GM10847 (cell line): ENCODE data around the gene UTS2.

Experiments used
- POLR2A ChIP-seq: IDR thresholded peaks from 2 replicates; pipeline ENCODE4 v1.6.1; 2011; ENCODE audit not compliant: insufficient read length; ENCODE audit errors: extremely low read depth

UTS2 gene

DNA sequence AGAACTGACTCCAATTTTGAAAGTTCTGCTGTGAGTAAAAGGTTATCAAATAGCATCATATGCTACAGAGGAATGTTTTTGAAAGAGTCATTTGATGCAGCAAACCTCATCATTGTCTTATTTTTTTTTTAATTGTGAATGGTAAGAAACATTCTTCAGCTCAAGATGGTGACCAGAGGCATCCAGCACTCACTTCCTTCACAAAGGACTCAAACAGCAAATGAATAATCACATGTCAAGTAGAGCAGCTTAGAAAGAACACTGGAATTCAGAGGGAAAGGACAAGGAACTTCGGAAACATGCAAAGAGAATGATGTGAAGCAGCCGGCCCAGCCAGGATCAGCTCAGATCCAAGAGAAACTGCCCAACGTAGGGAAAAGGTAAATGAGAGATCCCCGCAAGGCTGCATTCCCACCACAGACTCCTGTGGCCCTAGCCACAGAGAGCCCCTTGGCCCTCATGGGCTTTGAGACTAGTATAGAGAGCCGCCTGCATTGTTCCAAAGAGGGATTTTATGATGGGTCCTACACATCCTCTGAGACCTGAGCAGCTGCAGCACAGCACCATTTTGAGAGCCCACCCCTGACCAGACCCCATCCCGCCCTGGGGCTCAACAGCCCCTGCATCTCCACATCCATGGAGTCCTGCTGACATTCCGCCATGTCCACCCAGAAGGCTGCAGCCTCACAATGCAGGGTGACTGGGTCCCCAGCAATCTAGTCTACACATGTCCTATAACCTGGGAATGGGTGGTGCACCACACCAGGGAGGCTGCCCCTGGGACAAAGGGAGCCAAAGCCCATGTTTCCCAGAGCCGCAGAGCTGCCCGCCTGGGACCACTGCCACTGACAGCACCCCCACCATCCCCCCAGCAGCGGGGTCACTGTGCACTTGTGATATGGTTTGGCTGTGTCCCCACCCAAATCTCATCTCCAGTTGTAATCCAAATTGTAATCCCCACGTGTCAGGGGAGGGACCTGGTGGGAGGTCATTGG, 21.2 kb upstream of the UTS2 start:
- TF ChIP-seq POLR2A: no peak

DNA sequence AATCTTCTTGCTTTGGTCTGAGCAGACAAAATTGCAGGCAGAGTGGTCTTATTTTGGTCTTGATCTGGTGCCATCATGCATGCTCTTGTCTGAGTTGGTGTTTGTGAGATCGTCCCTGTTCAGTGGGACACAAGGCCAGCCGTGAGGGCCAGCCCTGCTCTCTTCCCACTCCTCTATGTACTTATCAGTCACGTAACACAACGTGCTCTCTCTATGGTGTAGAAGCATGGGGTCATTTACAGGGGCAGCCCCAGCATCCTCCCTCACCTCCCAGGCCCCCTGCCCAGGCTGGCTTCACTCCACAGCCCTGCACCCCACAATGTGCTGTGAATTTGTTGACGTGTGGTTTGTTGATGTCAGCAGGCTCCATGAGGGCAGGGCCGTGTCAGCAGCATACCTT, 18.3 kb upstream of the UTS2 start:
- no peak for TF ChIP-seq POLR2A

DNA sequence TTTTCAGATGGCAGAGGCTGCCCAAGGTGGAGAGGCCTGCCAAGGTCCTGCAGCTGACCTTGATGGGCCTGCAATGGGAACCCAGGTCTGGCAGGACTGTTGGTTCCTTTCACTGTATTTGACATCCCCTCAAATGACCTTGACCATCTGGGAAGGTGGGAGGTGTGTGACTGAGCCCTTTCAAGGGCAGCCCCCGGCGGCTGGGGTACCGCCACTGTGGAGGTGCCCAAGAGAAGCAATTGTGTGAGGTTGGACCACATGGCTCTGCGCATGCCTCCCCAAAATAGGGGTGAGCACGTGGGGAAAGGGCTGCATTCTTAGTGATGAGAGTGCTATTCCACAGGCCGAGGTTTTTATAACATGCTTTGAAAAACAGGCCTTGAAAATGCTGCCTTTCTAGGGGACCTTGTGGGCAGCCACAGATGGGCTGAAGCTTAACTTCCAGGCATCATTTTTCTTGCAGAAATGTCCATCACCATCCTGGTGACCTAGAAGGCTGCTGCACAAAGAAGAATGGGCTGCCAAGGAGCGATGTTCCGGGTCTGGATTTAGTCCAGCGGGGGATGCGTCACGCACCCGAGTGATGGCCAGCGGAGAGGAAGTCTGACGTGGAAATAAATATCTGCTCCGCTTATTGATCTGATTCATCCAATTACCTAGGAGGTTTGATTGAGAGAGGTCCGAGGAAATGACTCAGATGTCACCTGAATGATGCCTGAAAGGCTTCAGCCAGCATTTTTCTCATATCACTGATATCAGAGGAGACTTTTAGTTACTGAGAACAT, 16.5 kb upstream of the UTS2 start:
- TF ChIP-seq POLR2A: no peak

DNA sequence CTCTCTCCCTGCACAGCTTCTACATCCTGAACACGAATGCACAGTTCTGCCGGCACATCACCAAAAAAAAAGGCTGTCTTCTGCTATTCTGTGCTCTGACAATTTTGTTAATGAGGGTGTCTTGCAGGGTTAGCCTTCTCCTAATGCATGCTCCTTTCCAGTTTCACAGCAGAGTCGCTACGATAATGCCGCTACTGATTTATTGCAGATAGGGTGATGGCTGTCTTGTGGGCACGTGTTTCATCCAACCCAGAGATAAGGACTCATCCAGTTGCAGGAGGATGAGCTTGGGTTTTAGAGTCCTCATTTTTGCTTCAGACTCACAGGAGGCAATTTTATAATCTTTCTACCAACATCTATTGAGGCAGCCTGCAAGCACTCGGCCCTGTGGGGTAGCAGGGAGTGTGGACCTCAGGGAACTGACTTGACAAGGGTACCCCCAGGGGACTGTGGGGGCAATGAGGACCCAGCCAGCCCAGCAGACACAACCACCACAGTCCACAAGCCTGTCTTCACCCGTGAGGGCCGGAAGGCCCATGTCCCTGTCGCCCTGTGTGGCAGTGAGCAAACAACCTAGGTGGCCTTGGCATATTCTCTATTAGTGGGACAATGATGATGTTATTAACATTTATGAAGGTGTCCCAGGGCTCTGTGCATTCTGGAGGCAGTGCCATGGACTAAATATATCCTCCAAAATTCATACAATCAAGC, 15.4 kb upstream of the UTS2 start:
- TF ChIP-seq POLR2A: no peak

DNA sequence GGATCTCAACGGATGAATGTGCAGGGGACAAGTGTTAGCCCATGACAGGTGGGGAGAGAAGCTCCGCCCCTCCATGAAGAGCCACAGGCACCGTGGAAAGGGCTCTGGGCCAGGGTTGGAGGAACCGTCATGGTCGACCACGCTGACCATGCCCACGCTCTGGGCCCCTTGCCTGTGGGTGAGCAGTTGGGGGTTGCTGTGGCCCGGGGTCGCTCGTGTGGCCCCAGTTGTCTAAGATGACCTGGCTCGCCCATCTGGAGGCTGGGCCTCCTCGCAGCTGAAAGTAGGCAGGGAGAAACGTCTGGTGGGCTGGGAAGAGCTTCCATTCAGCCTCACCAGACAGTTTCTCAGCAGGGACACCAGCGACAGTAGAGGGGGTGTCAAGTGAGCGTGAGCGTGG, 13.1 kb upstream of the UTS2 start:
- no peak for TF ChIP-seq POLR2A

DNA sequence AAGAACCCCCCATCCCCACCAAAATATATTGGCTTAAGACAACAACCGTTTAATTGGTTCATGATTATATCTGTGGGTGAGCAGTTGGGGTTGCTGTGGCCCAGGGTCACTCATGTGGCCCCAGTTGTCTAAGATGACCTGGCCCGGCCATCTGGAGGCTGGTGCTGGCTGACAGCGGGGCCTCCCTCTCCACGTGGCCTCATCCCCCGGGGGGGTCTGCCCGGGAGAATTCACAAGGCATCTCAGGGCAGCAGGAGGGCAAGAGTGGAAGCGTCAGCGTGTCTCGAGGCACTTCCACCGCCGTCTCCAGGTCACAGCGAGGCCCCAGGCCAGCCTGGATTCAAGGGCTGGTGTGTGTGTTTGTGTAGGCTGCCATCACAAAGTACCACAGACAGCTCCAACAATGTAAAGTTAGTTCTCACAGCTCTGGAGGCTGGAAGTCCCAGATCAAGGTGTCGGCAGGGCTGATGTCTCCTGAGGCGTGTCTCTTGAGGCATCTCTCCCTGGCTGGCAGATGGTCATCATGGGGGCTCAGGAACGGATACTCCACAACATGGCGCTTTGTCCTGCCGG, 11.0 kb upstream of the UTS2 start:
- no peak for TF ChIP-seq POLR2A

DNA sequence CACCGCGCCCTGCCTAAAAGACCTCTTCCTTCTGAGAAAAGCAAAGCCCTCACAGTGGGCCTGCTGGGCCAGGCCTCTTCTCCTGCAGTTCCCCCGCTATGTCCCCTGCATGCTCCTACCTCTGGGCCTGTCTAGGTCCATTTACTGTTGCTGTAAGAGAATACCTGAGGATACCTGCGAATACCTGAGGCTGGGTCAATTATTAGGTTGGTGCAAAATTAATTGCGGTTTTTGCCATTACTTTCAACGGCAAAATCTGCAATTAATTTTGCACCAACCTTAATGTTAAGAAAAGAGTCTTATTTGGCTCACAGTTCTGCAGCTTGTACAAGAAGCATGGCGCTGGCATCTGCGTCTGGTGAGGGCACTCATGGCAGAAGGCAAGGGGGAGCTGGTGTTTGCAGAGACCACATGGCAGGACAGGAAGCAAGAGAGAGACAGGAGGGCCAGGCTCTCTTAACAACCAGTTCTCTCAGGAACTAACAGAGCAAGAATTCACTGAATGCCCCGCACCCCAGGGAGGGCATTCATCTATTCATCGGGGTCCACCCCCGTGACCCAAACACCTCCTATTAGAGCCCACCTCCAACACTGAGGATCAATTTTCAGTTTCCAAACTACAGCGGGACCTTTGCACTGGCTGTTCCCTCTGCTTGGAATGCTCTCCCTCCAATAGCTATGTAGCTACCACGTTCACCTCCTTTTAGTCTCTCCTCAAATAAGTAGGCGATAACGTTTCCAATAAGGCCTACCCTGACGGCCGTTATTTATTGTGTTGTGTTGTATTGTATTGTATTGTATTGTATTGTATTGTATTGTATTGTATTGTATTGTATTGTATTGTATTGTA, 9.6 kb upstream of the UTS2 start:
- TF ChIP-seq POLR2A: no peak

DNA sequence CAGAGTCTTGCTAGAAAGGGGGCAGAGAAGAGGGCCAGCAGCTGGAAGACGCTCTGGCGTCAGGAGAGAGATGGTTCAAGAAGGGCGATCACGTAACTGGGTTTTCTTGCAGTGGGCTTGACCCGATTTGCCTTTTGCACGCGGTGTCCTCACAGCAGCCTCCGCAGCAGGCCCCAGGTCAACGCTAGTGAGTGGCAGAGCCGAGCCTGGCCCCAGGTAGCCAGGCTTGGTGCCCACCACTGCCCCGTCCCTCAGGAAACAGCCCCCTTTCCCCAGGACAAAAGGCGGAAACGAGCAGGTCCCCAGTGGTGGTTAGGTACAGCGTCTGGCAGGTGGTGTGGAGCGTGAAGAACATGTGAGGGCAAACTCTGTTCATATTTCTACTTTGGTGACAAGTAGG, 8.6 kb upstream of the UTS2 start:
- TF ChIP-seq POLR2A: no peak

DNA sequence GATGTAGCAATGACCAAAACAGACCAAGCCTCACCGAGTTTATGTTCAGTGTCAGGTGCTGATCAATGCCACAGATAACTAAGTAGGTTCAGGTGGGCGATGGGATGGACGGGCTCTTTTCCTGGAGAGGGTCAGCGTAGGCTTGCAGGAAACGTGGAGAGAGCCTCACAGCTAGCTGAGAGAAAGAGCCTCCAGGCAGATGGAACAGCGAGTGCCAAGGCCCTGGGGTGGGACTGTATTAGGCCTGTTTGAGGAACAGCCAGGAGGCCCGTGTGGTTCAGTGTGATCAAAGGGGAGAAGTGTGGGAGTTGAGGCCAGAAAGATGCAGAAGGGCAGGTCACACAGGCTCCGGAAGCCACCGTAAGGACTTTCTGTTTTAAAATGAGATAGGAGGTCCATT, 7.3 kb upstream of the UTS2 start:
- TF ChIP-seq POLR2A: no peak

DNA sequence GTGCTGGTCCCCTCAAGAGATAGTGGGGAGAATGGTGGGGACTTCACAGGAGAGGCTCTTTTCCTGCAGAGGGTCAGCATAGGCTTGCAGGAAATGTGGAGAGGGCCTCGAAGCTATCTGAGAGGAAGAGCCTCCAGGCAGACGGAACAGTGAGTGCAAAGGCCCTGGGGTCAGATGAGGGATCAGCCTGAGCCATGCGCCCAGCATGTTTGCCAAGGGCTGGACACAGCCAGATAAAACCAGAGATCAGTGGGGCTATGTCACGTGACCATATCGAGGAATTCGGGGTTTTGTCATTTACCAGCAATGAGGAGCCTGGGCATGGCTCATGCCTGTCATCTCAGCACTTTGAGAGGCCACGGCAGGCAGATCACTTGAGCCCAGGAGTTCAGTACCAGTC, 6.5 kb upstream of the UTS2 start:
- TF ChIP-seq POLR2A: no peak

DNA sequence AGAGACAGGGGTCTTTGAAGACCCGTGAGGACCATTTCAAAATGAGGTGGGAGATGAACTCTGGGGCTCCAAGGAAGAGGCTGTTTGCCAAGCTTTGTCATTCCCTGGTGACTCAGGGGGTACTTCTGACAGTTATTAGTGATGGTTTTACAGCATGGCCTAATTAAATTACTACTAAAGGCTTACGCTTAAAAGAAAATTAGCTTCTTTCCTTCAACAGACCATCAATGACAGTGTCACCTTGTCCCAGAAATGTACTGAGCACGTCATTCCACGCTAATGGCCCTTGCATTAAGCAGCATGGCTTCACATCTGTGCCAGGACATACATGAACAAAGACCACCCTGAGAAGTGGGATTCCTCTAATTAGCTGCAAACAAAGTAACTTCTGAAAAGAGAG, 5.1 kb upstream of the UTS2 start:
- TF ChIP-seq POLR2A: no peak

DNA sequence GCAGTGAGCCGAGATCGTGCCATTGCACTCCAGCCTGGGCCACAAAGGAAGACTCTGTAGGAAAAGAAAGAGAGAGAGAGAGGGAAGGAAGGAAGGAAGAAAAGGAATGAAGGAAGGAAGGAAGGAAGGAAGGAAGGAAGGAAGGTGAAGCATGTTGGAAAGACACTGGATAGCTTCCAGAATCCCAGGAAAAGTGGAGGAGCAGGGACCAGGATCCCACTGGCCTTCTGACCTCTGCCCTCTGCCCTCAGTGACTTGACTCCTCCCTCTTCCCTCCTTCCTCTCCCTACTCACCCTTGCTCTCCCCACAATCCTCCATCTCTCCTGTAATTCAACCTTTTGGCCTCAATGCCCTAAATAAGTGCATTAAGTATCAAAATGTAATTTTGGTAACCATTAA, 4.1 kb upstream of the UTS2 start:
- TF ChIP-seq POLR2A: no peak

DNA sequence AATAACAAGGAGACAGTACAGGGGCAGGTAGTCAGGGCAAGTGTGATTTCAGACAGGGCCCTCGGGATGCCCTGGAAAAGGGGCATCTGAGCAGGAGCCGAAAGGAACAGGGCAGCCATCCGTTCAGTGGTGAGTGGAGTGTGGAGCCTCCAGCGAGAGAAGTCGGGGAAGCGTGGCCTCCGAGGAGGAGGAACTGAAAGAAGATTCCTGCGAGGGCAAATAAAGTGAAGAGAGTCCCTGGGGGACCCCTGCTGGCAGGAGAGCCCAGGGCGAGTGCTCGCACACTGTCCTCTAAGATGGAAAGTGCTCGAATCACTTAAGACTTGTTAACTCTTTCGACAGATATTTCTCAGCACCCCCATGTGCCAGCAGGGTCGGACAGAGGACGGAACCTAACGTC, 3.5 kb upstream of the UTS2 start:
- TF ChIP-seq POLR2A: no peak

DNA sequence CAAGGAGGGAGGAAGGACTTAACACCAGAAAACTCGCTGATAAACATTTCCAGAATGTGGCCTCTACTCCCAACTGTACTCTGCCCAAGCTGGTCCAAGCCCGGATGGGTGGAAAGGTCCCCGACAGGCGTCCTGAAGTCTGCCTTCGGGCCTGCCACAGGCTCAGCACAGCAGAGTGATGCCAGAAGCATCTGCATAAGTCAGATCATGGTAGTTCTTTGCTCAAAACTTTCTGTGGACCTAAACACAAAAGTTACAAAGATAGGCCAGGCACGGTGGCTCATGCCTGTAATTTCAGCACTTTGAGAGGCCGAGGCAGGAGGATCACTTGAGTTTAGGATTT, 790 bp upstream of the UTS2 start:
- TF ChIP-seq POLR2A: no peak
